HepG2 (cell line): ENCODE results near the gene LGALS3. TPM values are rescaled to one million over a fixed set of nuclear protein-coding genes. Genes with fewer than 3 reads are reported as not detected.

Experiments used
- BORCS8-MEF2B ChIP-seq: sonication (generic); formaldehyde crosslinking; IDR thresholded peaks from 2 replicates; pipeline ENCODE4 v1.8.0; 2022; ENCODE audit warnings: mild to moderate bottlenecking, missing genetic modification reagents
- CEBPG ChIP-seq: IDR thresholded peaks from 2 replicates; pipeline ENCODE4 v1.6.1; 2016
- CERS6 ChIP-seq: sonication (generic); formaldehyde crosslinking; IDR thresholded peaks from 2 replicates; pipeline ENCODE4 v1.5.0; 2020; ENCODE audit warnings: missing genetic modification reagents
- ERF ChIP-seq: IDR thresholded peaks from 2 replicates; pipeline ENCODE4 v1.6.1; 2018; ENCODE audit warnings: missing biosample characterization, missing genetic modification reagents
- ETV5 ChIP-seq: IDR thresholded peaks from 2 replicates; pipeline ENCODE4 v1.6.1; 2018; ENCODE audit warnings: missing biosample characterization, missing genetic modification reagents, inconsistent platforms, borderline replicate concordance
- HDAC2 ChIP-seq: sonication (generic); formaldehyde crosslinking; IDR thresholded peaks from 2 replicates; pipeline ENCODE4 v1.4.0; 2020; ENCODE audit warnings: missing genetic modification reagents
- HNRNPH1 ChIP-seq: fragments of 200-400 bp; formaldehyde crosslinking; optimal IDR thresholded peaks from 2 replicates; pipeline ENCODE3; 2017; ENCODE audit warnings: mild to moderate bottlenecking, low read depth, low read length
- IRF9 ChIP-seq: sonication (generic); formaldehyde crosslinking; IDR thresholded peaks from 2 replicates; pipeline ENCODE4 v1.8.0; 2022; ENCODE audit warnings: missing genetic modification reagents, mild to moderate bottlenecking, borderline replicate concordance
- ISX ChIP-seq: sonication (generic); formaldehyde crosslinking; conservative IDR thresholded peaks from 2 replicates; pipeline ENCODE4 v1.5.0; 2020; ENCODE audit warnings: missing genetic modification reagents
- MTF2 ChIP-seq: sonication (generic); formaldehyde crosslinking; IDR thresholded peaks from 2 replicates; pipeline ENCODE4 v1.5.0; 2020; ENCODE audit warnings: missing genetic modification reagents, borderline replicate concordance
- NFIB ChIP-seq: sonication (generic); formaldehyde crosslinking; IDR thresholded peaks from 2 replicates; pipeline ENCODE4 v1.9.0; 2021; ENCODE audit warnings: missing genetic modification reagents, mild to moderate bottlenecking, borderline replicate concordance
- NKX3-1 ChIP-seq: sonication (generic); formaldehyde crosslinking; IDR thresholded peaks from 2 replicates; pipeline ENCODE4 v1.5.0; 2020; ENCODE audit warnings: missing genetic modification reagents
- PLRG1 ChIP-seq: fragments of 450-650 bp; conservative IDR thresholded peaks from 2 replicates; pipeline ENCODE4 v1.6.1; 2016
- PRDM4 ChIP-seq: sonication (generic); formaldehyde crosslinking; IDR thresholded peaks from 2 replicates; pipeline ENCODE4 v1.9.0; 2021; ENCODE audit warnings: missing genetic modification reagents, borderline replicate concordance
- SETDB1 ChIP-seq: sonication (generic); formaldehyde crosslinking; IDR thresholded peaks from 2 replicates; pipeline ENCODE4 v1.5.1; 2020; ENCODE audit warnings: missing genetic modification reagents, mild to moderate bottlenecking, borderline replicate concordance
- ZBTB10 ChIP-seq: sonication (generic); formaldehyde crosslinking; IDR thresholded peaks from 2 replicates; pipeline ENCODE4 v1.4.0; 2020; ENCODE audit warnings: missing genetic modification reagents, borderline replicate concordance
- ZBTB21 ChIP-seq: sonication (generic); formaldehyde crosslinking; IDR thresholded peaks from 2 replicates; pipeline ENCODE4 v1.4.0; 2020; ENCODE audit warnings: missing genetic modification reagents
- ZNF124 ChIP-seq: sonication (generic); formaldehyde crosslinking; IDR thresholded peaks from 2 replicates; pipeline ENCODE4 v1.4.0; 2020; ENCODE audit warnings: missing genetic modification reagents
- ZNF572 ChIP-seq: sonication (generic); formaldehyde crosslinking; IDR thresholded peaks from 2 replicates; pipeline ENCODE4 v1.5.1; 2020; ENCODE audit warnings: mild to moderate bottlenecking, missing genetic modification reagents
- ZNF660 ChIP-seq: sonication (generic); formaldehyde crosslinking; IDR thresholded peaks from 2 replicates; pipeline ENCODE4 v1.5.1; 2020; ENCODE audit warnings: mild to moderate bottlenecking, low read depth, missing genetic modification reagents, borderline replicate concordance
- ZNF737 ChIP-seq: sonication (generic); formaldehyde crosslinking; IDR thresholded peaks from 2 replicates; pipeline ENCODE4 v1.5.0; 2020; ENCODE audit warnings: missing genetic modification reagents, mild to moderate bottlenecking, borderline replicate concordance
- ZNF777 ChIP-seq: sonication (generic); formaldehyde crosslinking; IDR thresholded peaks from 2 replicates; pipeline ENCODE4 v1.4.0; 2020; ENCODE audit warnings: missing genetic modification reagents
- polyA plus RNA-seq, 8 experiments: library from polyadenylated mRNA; depleted of rRNA in 3 of 8; stranded (reverse) in 7 of 8; unstranded in 1 of 8; fragments of >200 nt; fragmentation: Illumina TruSeq in 4 of 8; extraction: Trizol in 4 of 8; gene quantifications; 2 replicates each; pipeline versions ENCODE4 v1.2.1 to v1.2.3, GENCODE V29; 2011 to 2016; ENCODE audit warnings: low read depth in 4 of 8, missing spikeins in 1 of 8, mixed read lengths in 1 of 8; ENCODE audit not compliant: insufficient read depth in 1 of 8
- total RNA-seq, 5 experiments: library from RNA; depleted of rRNA; stranded (reverse); fragments of >200 nt; fragmentation: Illumina TruSeq; extraction: Trizol; gene quantifications; 2 replicates each; pipeline ENCODE4 v1.2.3, GENCODE V29; 2016; ENCODE audit warnings: low read depth in 1 of 5
- TF ChIP-seq, protein P1 (sequence below): sonication (generic); formaldehyde crosslinking; IDR thresholded peaks from 2 replicates; pipeline ENCODE4 v1.4.0; 2020; ENCODE audit warnings: missing genetic modification reagents
- TF ChIP-seq, protein P2 (sequence below): sonication (generic); formaldehyde crosslinking; conservative IDR thresholded peaks from 2 replicates; pipeline ENCODE4 v1.4.0; 2020; ENCODE audit warnings: missing genetic modification reagents

LGALS3 gene
- total and polyA plus RNA-seq, 2 of the 13 experiments (the other 11 are each of a cell fraction or from before 2014, with no cell fraction given): 5.0 to 97.4 TPM

GRCh38 chr14:55114720-55115119 is 14.3 kb upstream of the LGALS3 start (continued):
- no peak for TF ChIP-seq CERS6
- no peak for TF ChIP-seq PRDM4 (CRISPR knock-in tag)
- no peak for TF ChIP-seq PLRG1
- no peak for TF ChIP-seq ZNF660 (CRISPR knock-in tag)
- no peak for TF ChIP-seq MTF2 (CRISPR knock-in tag)
- TF ChIP-seq ZNF737 (CRISPR knock-in tag): no peak
- no peak for TF ChIP-seq ZNF777 (CRISPR knock-in tag)
- TF ChIP-seq ERF (CRISPR knock-in tag): no peak
- no peak for TF ChIP-seq IRF9 (CRISPR knock-in tag)
- TF ChIP-seq CEBPG (CRISPR knock-in tag): peak; percentile 71
- no peak for TF ChIP-seq ZBTB10
- no peak for TF ChIP-seq HNRNPH1
- TF ChIP-seq SETDB1 (CRISPR knock-in tag): no peak
- TF ChIP-seq ISX (CRISPR knock-in tag): no peak
- peak; percentile 88 for TF ChIP-seq ETV5 (CRISPR knock-in tag)
- TF ChIP-seq ZBTB21: no peak
- TF ChIP-seq HDAC2 (CRISPR knock-in tag): peak; percentile 46; the same call in 1 of the 2 replicates
- no peak for TF ChIP-seq NKX3-1 (CRISPR knock-in tag)
- TF ChIP-seq, protein P1, sequence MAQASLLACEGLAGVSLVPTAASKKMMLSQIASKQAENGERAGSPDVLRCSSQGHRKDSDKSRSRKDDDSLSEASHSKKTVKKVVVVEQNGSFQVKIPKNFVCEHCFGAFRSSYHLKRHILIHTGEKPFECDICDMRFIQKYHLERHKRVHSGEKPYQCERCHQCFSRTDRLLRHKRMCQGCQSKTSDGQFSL (CRISPR knock-in tag): no peak
- no peak for TF ChIP-seq NFIB
- 0 out of 2 replicates have a peak, but pooled peaks have one; percentile 22 for TF ChIP-seq ZNF124 (CRISPR knock-in tag)
- TF ChIP-seq ZNF572 (CRISPR knock-in tag): no peak
- TF ChIP-seq BORCS8-MEF2B (CRISPR knock-in tag): no peak
- TF ChIP-seq, protein P2, sequence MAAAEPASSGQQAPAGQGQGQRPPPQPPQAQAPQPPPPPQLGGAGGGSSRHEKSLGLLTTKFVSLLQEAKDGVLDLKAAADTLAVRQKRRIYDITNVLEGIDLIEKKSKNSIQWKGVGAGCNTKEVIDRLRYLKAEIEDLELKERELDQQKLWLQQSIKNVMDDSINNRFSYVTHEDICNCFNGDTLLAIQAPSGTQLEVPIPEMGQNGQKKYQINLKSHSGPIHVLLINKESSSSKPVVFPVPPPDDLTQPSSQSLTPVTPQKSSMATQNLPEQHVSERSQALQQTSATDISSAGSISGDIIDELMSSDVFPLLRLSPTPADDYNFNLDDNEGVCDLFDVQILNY (CRISPR knock-in tag): no peak
